B cell (primary cell): Measurements from ENCODE around the gene PTPN13. TPM values are rescaled to one million over a fixed set of nuclear protein-coding genes. Genes with fewer than 3 reads are reported as not detected.

Experiments used
- ATAC-seq: fragments of 200-7000 bp; cut with Tn5 transposase; one replicate; pipeline ENCODE4 v1.10.0; 2021; ENCODE audit warnings: low read depth, mild to moderate bottlenecking, moderate number of reproducible peaks, moderate library complexity
- CTCF ChIA-PET: fragments of 350-600 bp; sonication (Branson Sonifier 250); formaldehyde crosslinking; loops from one replicate; lab custom pipeline; 2021; ENCODE audit warnings: antibody characterized with exemption, inconsistent platforms; lab: Charles Lee
- POLR2A ChIA-PET: fragments of 350-600 bp; sonication (Branson Sonifier 250); formaldehyde crosslinking; loops from one replicate; lab custom pipeline; 2021; ENCODE audit warnings: antibody characterized with exemption; lab: Charles Lee
- DNase-seq: peaks from one replicate; pipeline ENCODE4 v3.0.0; 2013
- H2AFZ ChIP-seq: 2 replicates; pipeline ENCODE4 v1.6.1; 2012; ENCODE audit warnings: mild to moderate bottlenecking, low read depth, low read length; ENCODE audit not compliant: insufficient read depth, poor library complexity, severe bottlenecking
- H3K27ac ChIP-seq, 2 donors: 1 replicate in 1 of 2; 2 replicates in 1 of 2; pipeline ENCODE4 v1.5.1; 2012 to 2013; ENCODE audit warnings: low read length in 2 of 2, mild to moderate bottlenecking in 2 of 2, moderate library complexity in 1 of 2
- H3K27me3 ChIP-seq, 4 experiments: fragments of 200-600 bp in 1 of 4; sonication (generic) in 1 of 4; replicated peaks in 1 of 4; 1 replicate in 2 of 4; 2 replicates in 2 of 4; pipeline versions ENCODE4 v1.6.1 to v1.7.0; 2013 to 2016; ENCODE audit warnings: low read length in 3 of 4, mild to moderate bottlenecking in 2 of 4, mixed read lengths in 1 of 4, moderate library complexity in 1 of 4; ENCODE audit not compliant: insufficient read depth in 4 of 4, control insufficient read depth in 3 of 4; ENCODE audit errors: control extremely low read depth in 1 of 4
- H3K36me3 ChIP-seq, 2 experiments: replicated peaks in 1 of 2; 1 replicate in 1 of 2; 2 replicates in 1 of 2; pipeline versions ENCODE4 v1.6.1 to v1.7.1; 2013; ENCODE audit warnings: low read length in 1 of 2; ENCODE audit not compliant: insufficient read depth in 2 of 2, control insufficient read depth in 1 of 2; ENCODE audit errors: control extremely low read depth in 1 of 2, extremely low read depth in 1 of 2
- H3K4me1 ChIP-seq, 2 donors: fragments of 200-600 bp in 1 of 2; sonication (generic) in 1 of 2; 1 replicate in 1 of 2; 2 replicates in 1 of 2; pipeline versions ENCODE4 v1.5.1 to v1.6.1; 2013 to 2017; ENCODE audit warnings: low read length in 2 of 2; ENCODE audit not compliant: control insufficient read depth in 2 of 2, insufficient read depth in 2 of 2
- H3K4me2 ChIP-seq: replicated peaks from 2 replicates; pipeline ENCODE3; 2012; ENCODE audit warnings: mild to moderate bottlenecking, low read depth, low read length; ENCODE audit not compliant: poor library complexity, severe bottlenecking
- H3K4me3 ChIP-seq, 5 experiments: fragments of 200-600 bp in 1 of 5; sonication (generic) in 1 of 5; 1 replicate in 3 of 5; 2 replicates in 2 of 5; pipeline versions ENCODE4 v1.5.1 to v1.7.0; 2011 to 2016; ENCODE audit warnings: low read length in 4 of 5, mild to moderate bottlenecking in 4 of 5, low read depth in 2 of 5, control low read depth in 1 of 5, moderate library complexity in 1 of 5; ENCODE audit not compliant: insufficient read depth in 1 of 5; ENCODE audit errors: control extremely low read depth in 1 of 5, extremely low read depth in 1 of 5
- H3K79me2 ChIP-seq: fragments of 200-600 bp; sonication (generic); one replicate; pipeline ENCODE4 v1.6.0; 2016; ENCODE audit warnings: low read length; ENCODE audit not compliant: control insufficient read depth, insufficient read depth
- H3K9ac ChIP-seq: fragments of 200-600 bp; sonication (generic); 2 replicates; pipeline ENCODE4 v1.6.1; 2017; ENCODE audit warnings: mild to moderate bottlenecking, low read length, moderate library complexity
- H3K9me3 ChIP-seq, 3 donors: one replicate each; pipeline versions ENCODE4 v1.6.1 to v1.7.1; 2013; ENCODE audit warnings: low read length in 2 of 3; ENCODE audit not compliant: control insufficient read depth in 2 of 3, insufficient read depth in 1 of 3; ENCODE audit errors: control extremely low read depth in 1 of 3
- H4K20me1 ChIP-seq: 2 replicates; pipeline ENCODE4 v1.6.0; 2012; ENCODE audit warnings: mild to moderate bottlenecking, low read length; ENCODE audit not compliant: insufficient read depth, control insufficient read depth, poor library complexity, severe bottlenecking
- H3K27ac Mint-ChIP-seq: one replicate; pipeline ENCODE4 v1.8.0; 2021; ENCODE audit warnings: mixed read lengths
- H3K27me3 Mint-ChIP-seq: one replicate; pipeline ENCODE4 v1.8.0; 2021; ENCODE audit warnings: mixed read lengths
- H3K4me1 Mint-ChIP-seq: one replicate; pipeline ENCODE4 v1.8.0; 2021; ENCODE audit warnings: mixed read lengths
- H3K4me3 Mint-ChIP-seq: one replicate; pipeline ENCODE4 v1.8.0; 2021; ENCODE audit warnings: mixed read lengths
- H3K9me3 Mint-ChIP-seq: one replicate; pipeline ENCODE4 v1.8.0; 2022; ENCODE audit warnings: mixed read lengths; ENCODE audit not compliant: insufficient read depth
- CTCF ChIP-seq: fragments of 200-600 bp; IDR thresholded peaks from one replicate; pipeline ENCODE4 v1.8.0; 2022; ENCODE audit warnings: antibody characterized with exemption, mild to moderate bottlenecking
- EZH2 ChIP-seq: IDR thresholded peaks from 2 replicates; pipeline ENCODE4 v1.6.1; 2012; ENCODE audit warnings: borderline replicate concordance, low read depth, mild to moderate bottlenecking, moderate library complexity, low read length; ENCODE audit not compliant: insufficient read depth, poor library complexity, severe bottlenecking
- WGBS: methylation state at CpG from one replicate; pipeline ENCODE4 v1.1.5; 2013; ENCODE audit warnings: missing lambda C conversion rate; ENCODE audit not compliant: insufficient coverage; 5-methylcytosine and 5-hydroxymethylcytosine counted together
- intact Hi-C: fragments of 100-400 bp; cut with micrococcal nuclease; formaldehyde crosslinking; loops from one replicate; pipeline ENCODE4 v1.10.0; 2022
- polyA plus RNA-seq: library from polyadenylated mRNA; depleted of rRNA; stranded (reverse); fragments of >200 nt; gene quantifications from 2 replicates; pipeline ENCODE4 v1.2.3, GENCODE V29; 2012
- total RNA-seq, 2 donors: library from RNA; stranded (reverse); fragments of 120-200 nt in 1 of 2; gene quantifications; 1 replicate in 1 of 2; 2 replicates in 1 of 2; pipeline versions ENCODE4 v1.2.3 to v1.2.4, GENCODE V29; 2013 to 2022

The PTPN13 gene
- total and polyA plus RNA-seq, 2 donors (not counting 1 experiment from before 2014, with no cell fraction given): 0.91 TPM; not detected in 1

- Histone ChIP-seq H3K4me1 (no peaks in the 10 kb centered on the region), H3K4me3 (no peak overlapping the region), H4K20me1 (no peaks in the 10 kb centered on the region), H3K9ac (no peak overlapping the region), H2AFZ (no peak overlapping the region), H3K27ac (no peak overlapping the region), H3K27me3 (no peaks in the 10 kb centered on the region), H3K4me2 (no peak overlapping the region), H3K36me3 (no peaks in the 10 kb centered on the region), H3K79me2 (no peaks in the 10 kb centered on the region), H3K9me3 (no peaks in the 10 kb centered on the region)
- ATAC-seq (no peak), DNase-seq (no peak)
- Mint-ChIP-seq H3K9me3 (no peaks in the 10 kb centered on the region), H3K4me1 (no peaks in the 10 kb centered on the region), H3K27me3 (peaks cover 10% of the 10 kb centered on the region), H3K27ac (no peak overlapping the region), H3K4me3 (no peak overlapping the region)
- ChIA-PET CTCF (no interaction called here), POLR2A (no interaction called here)
- TF ChIP-seq EZH2: no peak
- TF ChIP-seq CTCF: no peak
- intact Hi-C loops: no loop called here
- 56% methylated on average over 1 of the region's 1 CpG for WGBS
Measured at GRCh38 chr4:86771141-86771540, 177.0 kb downstream of the PTPN13 start.

- Mint-ChIP-seq H3K9me3 (no peaks in the 10 kb centered on the region), H3K27ac (no peak overlapping the region), H3K27me3 (peaks cover 4% of the 10 kb centered on the region), H3K4me1 (no peaks in the 10 kb centered on the region), H3K4me3 (no peak overlapping the region)
- intact Hi-C loops: no loop called here
- H3K4me1 ChIP-seq: no peaks in the 10 kb centered on the region
- H3K4me2 ChIP-seq: no peak overlapping the region
- ATAC-seq (no peak), DNase-seq (no peak)
- H3K4me3 ChIP-seq: no peak overlapping the region
- no peaks in the 10 kb centered on the region for H3K36me3 ChIP-seq
- TF ChIP-seq CTCF (no peak), EZH2 (no peak)
- no peak overlapping the region for H3K9ac ChIP-seq
- ChIA-PET CTCF (no interaction called here), POLR2A (no interaction called here)
- H3K79me2 ChIP-seq: no peaks in the 10 kb centered on the region
- WGBS: no CpG with 5 or more reads among the region's 4 CpGs
- H4K20me1 ChIP-seq: no peaks in the 10 kb centered on the region
- no peak overlapping the region for H2AFZ ChIP-seq
- no peaks in the 10 kb centered on the region for H3K9me3 ChIP-seq
- H3K27me3 ChIP-seq: no peaks in the 10 kb centered on the region
- no peak overlapping the region for H3K27ac ChIP-seq
Measured at GRCh38 chr4:86775061-86775460, 180.9 kb downstream of the PTPN13 start.
